ENCODE measurements around the gene SLC22A23.

SLC22A23 gene

GRCh38 chr6:3239110-3239830 lies 217.6 kb downstream of the SLC22A23 start:
- DNase-seq (ENCODE audit: low spot score) = no peak

DNA sequence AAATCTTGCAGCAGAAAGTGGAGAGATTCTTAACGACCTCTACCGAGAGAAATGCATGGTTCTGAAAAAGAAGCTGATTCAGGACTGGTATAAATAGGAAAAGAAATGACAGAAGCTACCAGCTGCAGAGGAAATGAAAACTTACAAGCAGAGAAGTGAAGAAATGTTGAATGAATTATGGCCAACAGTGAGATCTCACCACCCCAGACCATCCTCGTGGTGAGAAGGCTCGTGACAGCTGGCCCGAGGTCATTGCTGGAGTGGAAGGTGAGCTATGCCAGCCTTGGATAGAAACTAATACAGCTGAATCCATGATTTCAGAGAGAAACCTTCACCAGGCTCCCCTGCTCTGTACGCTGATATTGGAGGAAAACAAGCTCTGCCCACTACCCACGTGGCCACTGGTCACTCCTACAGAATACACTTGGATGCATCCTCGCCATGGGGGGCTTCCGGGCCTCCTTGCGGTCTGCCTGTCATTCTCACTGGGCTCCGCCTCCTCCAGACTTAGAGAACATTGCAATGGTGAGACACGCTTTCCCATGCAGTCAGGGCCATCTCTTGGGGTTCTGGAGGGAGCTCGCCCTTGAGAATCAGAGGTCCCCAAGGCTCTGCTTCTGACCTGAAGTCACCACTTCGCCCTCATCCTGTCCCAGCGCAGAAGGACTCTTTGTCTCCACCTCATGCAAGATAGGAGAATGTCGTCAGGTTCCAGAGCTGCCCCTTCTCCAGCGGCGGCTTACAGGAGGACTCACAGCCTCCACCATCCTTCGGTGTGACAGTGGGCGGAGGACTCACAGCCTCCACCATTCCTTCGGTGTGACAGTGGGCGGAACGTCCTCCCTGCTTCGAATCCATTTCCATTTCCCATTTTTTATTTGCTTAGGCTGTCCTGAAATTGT lies 218.8 kb downstream of the SLC22A23 start:
- DNase-seq (ENCODE audit: low spot score) = no peak

- DNase-seq (ENCODE audit: low spot score) = no peak
These were observed 220.8 kb downstream of the SLC22A23 start for GRCh38 chr6:3236005-3236404.

DNA sequence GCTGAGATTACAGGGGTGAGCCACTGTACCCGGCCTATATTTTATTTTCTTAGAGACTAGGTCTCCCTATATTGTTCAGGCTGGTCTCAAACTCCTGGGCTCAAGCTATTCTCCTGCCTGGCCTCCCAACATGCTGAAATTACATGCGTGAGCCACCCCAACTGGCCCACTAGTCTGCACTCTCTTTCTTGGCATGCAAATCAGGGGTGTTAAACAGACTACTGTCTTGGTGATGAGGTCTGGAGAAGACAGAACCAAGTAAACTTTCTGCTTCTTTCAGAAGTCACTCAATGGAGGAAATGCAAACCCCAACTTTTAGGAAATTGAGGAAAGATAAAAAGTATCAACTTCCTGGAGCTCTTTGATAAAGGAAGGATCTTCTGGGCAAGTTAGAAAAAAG lies 221.4 kb downstream of the SLC22A23 start:
- DNase-seq (ENCODE audit: low spot score) = no peak

GRCh38 chr6:3233904-3234303 lies 222.9 kb downstream of the SLC22A23 start:
- DNase-seq (ENCODE audit: low spot score) = no peak

GRCh38 chr6:3233321-3233720 lies 223.5 kb downstream of the SLC22A23 start:
- no peak for DNase-seq (ENCODE audit: low spot score)

GRCh38 chr6:3232017-3232945 lies 224.6 kb downstream of the SLC22A23 start:
- no peak for DNase-seq (ENCODE audit: low spot score)

DNA sequence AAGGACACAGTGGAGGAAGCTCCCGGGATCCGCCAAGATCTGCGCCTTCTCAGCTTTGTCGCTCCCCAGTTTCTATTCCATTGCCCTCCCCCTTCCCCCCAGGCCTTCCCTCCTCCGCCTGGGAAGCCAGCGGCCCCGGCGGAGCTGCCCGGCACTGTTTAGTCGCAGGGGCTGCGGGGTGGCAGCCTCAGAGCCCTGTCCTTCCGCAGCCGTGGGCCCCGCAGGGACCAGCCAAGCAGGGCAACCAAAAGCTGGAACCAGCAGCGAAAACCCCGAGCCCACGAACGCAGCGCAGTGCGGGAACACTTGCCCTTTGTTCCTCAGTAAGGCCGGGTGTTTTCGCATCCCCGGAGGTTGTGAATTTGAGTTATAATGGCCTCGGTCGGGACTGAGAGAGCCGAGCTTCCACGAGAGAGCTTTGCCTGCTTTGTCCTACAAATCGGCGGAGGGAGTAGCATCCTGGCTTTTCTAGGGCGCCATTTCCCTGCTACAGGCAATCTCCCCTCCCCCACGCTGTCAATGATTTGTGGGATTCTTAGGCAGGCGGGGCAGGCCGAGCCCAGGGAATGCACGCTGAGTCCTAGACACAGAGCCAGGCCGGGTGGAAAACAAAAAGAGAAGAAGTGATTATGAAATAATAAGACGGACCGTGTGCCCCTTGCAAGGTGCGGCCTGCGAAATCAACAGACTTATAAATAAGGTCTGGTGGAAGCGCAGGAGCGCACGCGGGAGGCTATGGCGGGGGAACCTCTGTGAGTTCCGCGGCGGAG lies 225.4 kb downstream of the SLC22A23 start:
- peak; percentile 83 for DNase-seq (ENCODE audit: low spot score)

DNA sequence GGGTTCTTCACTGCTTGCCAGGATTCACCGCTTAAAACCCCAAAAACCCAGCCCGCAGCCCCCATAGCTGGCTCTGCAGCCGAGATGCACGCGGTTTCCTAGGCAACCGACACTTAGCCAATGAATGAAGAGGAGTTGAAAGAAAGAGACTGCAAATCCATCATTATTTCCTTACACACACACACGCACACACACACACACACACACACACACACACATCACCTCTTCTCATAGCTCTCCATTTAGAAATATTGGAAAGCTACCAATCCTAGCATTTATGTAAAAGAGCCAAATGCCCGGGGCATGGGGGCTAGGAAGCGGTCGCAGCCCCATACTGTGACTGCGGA lies 226.0 kb downstream of the SLC22A23 start:
- DNase-seq (ENCODE audit: low spot score) = peak; percentile 79

- DNase-seq (ENCODE audit: low spot score) = no peak
These were observed 226.5 kb downstream of the SLC22A23 start for GRCh38 chr6:3230256-3230882.

DNA sequence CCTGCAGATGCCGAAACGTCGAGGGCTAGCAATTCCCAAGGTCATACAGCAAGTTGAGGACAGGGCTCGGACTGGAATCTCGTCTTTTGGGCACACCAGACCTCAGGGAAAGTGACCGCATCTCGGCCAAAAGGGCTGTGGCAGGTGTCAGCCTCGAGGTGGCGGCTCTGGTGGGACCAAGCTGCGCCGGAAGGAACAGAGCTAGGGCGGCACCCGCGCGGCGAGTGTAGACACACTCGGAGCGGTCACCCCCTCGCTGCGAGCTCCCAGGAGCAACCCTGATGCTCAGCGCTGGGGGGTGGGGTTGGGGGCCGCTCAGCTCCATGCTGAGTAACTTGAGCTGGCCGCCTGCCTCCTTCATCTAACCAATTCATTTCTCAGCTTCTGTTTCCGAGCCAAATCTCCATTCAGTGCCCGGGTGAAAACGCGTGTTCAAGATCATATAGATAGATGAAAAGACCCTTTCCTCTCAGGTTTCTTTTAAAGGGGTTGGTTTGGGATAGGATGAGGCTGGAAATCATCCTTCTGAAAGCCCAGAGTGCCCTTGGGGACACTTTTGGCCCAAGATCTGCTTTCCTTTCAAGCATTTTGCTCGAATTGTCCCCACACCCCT lies 227.2 kb downstream of the SLC22A23 start:
- peak; percentile 81 for DNase-seq (ENCODE audit: low spot score)

DNA sequence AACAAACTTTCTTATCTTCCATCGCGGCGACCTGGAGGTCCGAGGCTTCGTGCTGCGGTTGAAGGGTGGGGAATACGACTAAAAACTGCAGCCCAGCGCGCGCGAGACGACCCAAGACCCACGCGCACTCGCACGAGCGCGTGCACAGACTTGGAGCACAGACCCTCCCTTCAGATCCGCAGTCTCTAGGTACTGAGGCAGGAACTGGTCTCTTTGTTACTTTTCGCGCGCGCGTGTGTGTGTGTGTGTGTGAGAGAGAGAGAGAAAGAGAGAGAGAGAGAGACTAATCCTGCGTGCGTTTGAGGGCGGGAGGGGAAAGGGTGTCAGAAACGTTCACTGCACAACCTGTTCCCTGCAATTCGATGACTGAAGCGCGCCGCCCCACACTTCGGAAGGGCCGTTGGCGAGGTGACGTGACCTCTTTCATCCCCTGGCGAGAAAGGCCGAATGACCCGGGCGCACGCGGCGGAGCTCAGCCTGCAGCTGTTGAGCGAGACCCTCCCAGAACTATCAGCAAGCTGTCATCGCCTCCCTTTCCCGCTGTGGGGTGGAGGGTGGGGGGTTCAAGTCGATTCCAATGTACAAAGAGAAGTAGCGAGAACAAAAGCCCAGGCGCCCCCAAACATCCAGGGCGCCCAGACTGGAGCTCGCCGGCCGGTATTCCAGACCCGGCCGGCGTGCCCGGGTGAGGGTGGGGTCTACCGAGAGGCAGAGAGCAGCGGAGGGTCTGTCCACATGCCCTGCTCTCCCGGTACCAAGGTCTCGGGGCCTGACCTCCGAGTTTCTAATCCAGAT lies 227.9 kb downstream of the SLC22A23 start:
- peak; percentile 82 for DNase-seq (ENCODE audit: low spot score)

DNA sequence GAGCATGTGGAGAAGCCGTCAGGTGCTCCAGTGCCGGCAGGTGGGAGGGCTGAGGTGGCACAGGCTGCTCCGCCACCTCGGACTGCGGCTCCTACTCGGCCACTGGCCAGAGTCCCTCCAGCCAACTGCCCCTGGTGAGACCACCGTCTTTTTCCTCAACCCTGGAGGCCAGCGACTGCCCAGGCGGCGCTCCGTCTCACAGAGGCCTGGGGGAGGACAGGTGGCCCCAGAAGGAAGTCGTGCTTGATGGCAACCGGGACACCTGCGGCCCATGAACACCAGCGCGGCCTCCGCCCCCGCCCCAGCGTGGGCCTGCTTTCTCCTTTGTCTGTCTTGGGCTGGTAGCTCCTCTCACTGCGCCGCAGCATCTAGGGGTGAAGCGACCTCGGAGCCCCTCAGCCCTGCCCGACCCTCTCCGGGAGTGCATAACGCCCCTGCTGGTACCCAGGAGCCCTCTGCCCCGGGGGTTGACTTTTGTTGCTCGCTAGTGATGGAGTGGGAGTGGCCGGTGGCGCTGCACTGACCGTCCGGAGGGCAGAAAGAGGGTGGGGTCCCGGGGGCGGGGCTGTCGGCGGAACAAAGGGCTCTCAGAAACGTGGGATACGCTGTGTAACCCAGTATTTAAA lies 228.7 kb downstream of the SLC22A23 start:
- DNase-seq (ENCODE audit: low spot score) = peak; percentile 91

DNA sequence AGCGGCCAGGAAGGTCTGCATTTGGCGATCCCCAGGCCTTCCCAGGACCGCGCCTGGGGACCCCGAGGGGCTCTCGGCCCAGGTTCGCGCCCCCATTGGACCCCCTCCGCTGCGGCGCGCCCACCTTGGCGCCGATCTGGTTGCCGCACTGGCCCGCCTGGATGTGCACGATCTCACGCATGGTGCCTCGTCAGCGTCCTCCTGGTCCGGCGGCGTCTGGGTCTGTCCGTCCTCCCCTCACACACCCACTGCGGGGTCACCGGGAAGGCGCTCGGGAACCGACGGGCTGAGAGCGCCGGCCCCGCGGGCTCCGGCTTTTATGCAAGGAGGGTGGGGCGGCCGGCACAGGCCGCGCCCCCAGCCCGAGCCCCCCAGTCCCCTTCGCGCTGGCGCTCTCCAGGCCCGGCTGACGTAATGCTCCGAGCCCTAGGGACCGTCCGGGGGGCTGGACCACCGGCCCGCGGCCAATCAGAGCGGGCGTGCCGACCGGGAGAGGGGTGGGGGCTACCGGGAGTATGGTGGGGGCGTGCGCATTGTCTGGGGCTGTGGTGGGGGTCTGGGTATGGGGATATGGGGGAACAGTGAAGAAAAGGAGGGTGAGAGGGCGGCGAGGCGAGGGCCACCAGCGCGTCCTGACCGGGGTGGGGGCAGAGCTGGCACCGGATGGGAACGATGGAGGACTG lies 229.3 kb downstream of the SLC22A23 start, which contains the start of gene TUBB2B:
Gene TUBB2B, minus strand, starts transcription at position 291 of the 683 bp plus-strand sequence. Its CDS starts 110 bp downstream, at position 181.
- peak; percentile 94 for DNase-seq (ENCODE audit: low spot score)

GRCh38 chr6:3226481-3227362 lies 230.1 kb downstream of the SLC22A23 start:
- DNase-seq (ENCODE audit: low spot score) = peak; percentile 82

DNA sequence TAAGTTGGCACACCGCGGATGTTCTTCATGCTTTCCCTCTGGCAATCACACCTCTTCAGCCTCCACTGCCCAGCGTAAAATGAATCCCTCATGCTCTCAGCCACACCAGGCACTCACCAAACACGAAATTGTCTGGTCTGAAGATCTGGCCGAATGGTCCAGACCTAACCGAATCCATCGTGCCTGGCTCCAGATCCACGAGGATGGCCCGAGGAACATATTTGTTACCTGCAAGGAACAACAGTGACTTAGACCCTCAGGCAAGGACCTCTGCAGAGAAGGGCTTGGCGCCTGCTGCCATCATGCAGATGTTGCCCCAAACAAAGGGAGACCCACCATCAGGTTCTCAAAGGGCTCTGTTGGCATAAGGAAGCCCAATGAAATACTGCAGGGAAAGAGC lies 230.8 kb downstream of the SLC22A23 start:
- no peak for DNase-seq (ENCODE audit: low spot score)

GRCh38 chr6:3222506-3223038 lies 234.3 kb downstream of the SLC22A23 start:
- peak; percentile 28 for DNase-seq (ENCODE audit: low spot score)
